ENCODE results near the gene HTR2C.
"Not testable (repeated sequence)": the region's sequence is repeated elsewhere in the genome, so short reads cannot be mapped to it uniquely, and the experiment has no call there.

The HTR2C gene

DNA sequence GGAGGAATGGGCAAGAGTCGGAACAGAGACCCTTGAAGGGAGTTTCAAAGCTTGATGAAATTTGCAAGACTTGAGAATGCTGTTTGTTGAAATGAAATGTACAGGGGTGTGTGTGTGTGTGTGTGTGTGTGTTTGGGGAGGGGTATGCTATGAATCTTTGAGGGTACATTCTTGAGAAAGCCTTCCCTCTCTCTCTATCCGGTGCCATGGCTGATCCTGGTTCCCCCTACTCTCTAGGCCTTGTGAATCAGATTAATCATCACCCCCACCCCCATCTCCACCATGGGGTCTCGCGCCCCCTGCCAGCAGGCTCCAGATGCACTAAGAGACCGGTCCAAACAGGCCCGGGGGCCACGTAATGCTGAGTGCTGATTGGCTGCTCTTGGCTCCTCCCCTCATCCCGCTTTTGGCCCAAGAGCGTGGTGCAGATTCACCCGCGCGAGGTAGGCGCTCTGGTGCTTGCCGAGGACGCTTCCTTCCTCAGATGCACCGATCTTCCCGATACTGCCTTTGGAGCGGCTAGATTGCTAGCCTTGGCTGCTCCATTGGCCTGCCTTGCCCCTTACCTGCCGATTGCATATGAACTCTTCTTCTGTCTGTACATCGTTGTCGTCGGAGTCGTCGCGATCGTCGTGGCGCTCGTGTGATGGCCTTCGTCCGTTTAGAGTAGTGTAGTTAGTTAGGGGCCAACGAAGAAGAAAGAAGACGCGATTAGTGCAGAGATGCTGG is at the start of gene HTR2C:
HTR2C (plus strand) TSS at position 441 of the 729 bp plus-strand sequence. CDS start 142,851 bp downstream, outside the sequence.
- DNase-seq: no peak

DNA sequence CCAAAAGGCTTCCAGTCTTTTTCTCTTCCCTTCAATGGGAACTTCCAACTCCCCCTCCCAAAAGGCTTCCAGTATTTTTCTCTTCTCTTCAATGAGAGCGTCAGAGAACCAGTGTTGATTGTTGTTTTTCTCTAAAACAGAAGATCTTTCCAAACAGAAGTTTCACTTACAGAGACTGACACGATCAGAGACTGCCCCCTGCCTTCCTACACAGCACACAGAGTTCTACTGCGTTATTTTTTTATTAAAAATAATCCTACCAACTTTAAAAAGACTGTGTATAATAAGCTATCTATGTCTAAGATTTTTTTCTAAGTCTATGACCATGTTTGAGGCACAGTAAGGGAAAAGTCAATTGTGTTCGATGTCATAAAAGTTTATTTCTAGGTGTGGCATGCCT is 3.5 kb upstream of the HTR2C start:
- no peak for DNase-seq

DNA sequence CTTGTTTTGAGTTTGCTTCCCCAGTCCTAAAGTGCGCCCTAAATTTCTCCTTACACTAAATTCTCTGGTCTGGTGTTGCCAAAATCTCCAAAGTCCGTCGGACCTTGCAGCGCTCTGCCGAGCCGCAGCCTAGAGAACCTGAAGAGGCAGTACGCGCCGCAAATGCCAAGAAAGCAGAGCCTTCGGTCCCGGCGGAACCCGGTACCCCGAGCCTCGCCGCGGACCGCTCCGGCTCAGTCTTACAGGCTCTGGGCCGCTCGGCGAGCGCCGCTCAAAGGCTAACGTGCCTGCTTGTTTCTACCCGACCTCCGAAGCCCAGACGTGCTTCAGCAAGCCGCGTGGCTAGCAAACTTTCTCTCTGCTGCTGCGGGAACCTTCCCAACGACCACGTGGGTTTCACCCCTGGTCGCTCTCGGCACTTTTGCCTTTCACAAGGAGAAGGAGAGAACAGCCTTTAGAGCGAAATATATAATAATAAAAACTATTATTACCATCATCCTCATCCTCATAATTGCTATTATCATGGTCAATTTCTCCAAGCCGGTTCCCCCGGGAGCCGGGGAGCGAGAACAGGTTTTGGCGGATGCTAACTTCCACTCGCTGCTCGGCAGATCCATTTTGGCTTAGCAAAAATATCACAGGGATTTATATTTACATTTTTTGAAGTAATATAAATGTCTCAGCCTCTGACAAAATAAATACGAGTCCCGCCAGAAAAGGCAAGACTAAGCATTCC is 2.2 kb upstream of the HTR2C start:
- DNase-seq: no peak

DNA sequence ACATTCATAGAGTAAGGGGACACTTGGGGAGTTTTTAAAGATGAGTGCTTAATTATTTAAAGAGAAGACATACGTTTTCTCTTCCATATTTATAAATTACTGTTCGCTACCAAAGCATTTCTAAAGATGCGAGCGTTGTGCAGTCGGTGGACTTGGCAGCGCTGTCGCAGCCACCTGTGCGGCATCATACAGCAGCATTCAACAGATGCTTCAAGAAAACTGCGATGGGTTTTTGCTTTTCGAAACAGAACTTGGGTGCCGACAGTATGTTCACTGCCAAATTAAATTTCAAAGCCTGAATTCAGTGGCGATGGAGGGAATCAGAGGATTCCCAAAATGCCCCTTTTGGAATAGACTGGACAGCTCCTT is 1.6 kb upstream of the HTR2C start:
- DNase-seq: no peak

DNA sequence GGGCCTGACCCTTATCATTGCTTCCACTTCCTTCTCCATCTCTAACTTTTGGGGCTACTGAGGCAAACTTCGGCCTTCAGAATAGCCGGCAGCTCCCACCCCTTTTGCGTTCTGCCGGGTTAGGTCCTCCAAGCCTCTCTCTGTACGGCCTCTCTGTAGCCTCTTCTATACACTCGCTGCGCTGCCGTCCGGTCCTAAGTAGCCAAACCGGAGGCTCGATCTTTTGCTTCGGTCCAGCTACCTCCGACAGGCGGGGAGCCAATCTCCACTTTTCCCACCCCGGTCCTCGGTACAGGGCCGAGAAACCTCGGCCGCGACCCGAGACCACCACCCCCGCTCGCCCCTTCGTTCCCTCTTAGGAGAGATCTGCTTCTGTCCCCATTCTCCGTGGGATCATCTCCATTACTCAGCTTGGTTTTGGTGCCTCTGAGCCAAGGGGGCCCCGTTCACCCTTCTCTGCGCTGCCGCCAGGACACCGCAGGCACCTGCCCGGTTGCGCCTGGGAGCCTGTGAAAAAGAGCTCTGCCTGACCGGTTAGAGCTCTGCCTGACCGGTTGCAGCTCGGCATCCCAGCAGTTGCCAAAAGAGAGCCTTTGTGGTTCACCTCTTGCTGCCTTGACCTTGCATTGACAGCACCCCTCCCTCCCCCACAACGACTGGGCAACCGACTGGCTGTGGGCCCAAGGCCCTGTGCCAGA is 1.0 kb upstream of the HTR2C start:
- DNase-seq: no peak

DNA sequence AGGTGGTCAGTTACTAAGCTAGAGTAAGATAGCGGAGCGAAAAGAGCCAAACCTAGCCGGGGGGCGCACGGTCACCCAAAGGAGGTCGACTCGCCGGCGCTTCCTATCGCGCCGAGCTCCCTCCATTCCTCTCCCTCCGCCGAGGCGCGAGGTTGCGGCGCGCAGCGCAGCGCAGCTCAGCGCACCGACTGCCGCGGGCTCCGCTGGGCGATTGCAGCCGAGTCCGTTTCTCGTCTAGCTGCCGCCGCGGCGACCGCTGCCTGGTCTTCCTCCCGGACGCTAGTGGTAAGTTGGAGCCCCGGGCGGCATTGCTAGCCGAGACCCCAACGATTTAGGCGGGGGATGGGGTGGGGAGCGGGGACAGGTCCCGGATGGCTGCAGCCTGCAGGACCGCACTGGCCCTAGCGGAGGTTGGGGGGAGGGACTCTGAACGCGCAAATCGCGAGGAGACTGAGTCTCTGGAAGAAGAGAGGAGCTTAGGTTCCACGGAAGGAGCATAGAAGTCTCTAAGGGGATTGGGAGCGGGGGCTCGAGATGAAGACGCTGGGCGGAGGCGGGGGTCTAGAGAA is 573 bp downstream of the HTR2C start:
- no peak for DNase-seq

DNA sequence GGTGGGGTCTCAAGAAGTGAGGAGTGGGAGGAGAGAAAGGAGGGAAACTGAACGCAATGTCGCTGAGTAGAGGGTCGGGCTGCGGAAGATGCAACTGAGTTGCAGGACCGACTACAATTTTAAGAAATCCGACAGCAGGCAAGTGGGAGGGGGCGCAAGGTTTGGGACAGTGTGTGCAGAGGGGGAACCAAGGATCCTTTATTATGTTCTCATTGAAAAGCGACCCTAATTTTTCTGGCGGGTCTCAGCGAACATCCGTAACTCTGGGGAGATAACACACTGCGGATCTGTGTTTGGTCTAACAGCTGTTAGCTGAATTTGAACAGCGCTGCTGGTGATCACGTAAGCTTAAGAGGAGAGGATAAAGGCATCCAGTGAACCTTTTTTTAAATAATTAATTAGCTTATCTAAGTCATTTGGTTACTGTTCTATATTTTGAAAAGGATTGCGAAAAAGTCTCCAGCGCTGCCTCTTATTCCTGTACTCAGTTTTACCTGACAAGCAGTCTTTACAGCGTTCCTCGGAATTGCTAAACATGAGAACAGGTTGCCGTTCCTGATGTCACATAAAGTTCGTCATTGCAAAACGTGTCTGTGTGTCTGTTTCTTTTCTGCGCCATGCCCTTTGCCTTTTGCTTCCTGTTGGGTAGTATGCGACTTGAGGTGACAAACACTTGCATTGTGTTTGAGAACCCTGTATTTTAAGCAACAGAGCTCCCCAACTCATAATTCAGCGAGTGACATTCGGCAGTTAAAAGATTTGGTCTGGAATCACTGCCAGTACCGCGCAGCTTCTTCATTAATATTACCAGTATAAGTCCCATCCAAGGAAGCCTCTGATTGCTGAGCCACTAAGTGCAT is 1.3 kb downstream of the HTR2C start:
- no peak for DNase-seq

DNA sequence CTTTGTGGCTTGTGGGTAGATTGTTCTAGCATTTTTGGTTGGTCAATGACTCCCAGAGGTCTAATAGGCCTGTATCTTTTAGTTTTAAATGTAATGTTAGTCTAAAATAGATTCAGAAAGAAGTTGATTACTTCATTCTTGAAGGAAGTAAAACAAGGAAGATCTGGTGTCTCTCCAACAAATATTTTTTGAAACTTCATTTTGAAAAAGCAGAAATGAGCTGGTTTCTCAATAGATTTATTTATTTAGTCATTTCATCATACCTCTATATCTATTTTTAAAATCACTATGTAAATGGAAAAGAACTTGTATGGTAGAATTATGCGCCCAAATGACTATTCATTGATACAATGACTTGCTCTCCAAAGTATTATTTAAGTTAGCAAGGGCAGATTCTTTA is 7.2 kb downstream of the HTR2C start:
- no peak for DNase-seq

DNA sequence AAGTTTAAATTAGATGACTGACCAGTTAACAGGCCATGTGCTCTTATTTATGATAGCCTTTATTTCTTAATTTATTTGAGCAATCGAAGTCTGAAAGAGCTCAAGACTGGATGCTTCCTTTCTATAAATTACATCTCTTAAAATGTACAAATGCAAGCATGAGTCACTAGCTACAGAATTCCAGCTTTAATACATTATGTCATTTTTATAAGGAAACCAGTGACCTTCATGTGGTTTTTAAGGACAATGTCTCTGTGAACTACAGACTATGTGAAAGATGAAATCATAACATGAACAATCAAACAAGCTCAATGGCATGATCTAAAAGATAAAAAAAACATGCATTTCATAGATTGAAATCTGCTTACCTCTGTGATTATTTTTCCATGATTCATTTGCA is 15.4 kb downstream of the HTR2C start:
- no peak for DNase-seq

DNA sequence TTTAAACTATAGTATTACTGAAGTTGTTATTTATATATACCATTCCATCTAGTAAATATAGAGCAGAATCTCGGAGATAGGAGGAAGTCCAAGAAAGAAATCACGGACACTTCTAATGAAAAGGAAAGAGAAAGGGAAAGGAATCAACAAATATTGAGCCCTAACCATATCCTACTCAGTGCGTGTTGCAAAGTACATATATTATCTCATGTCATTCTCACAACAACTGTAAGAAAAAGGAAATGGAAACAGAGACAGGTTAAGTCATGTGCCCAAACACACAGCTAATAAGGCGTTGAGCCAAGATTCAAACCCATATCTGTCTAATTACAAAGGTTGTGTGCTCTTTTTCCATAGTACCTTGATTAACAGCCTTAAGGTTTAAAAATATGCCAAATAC is 16.0 kb downstream of the HTR2C start:
- DNase-seq: no peak

DNA sequence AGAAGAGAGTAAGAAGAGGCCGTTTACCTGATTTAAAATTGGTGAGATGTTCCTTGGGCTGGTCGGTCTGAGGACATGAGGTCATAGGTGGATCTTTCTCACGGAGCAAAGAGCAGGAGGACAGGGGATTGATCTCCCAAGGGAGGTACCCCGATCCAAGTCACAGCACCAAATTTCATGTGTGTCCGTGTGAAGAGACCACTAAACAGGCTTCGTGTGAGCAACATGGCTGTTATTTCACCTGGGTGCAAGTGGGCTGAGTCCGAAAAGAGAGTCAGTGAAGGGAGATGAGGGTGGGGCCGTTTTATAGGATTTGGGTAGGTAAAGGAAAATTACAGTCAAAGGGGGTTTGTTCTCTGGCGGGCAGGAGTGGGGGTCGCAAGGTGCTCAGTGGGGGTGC is 22.7 kb downstream of the HTR2C start:
- DNase-seq: not testable (repeated sequence)

DNA sequence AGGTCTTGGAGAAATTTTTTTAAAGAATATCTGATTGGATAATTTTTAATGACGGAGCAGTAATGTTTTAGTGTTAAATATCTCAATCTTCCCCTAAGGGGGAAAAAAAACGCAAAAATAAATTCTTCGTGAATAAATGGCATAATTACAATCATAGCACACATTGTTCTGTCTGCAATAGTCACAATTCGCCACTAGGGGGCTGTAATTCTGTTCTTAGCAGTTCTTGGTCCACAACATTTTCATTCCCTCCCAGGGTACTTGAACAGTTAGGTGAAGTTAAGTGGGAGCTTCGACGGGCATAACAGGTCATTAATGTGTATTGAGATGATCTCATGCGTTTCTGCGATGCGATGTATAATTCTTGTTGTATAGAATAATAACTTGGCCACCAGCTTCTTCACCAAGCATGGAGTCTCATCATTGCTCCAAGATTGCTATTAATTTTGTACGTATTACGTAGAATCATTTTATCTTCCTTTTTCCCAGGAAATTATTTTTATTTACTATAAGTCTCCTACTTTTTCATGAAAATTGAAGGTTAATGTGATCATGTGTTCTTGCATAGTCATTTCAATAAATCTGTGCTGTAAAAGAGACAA is 27.2 kb downstream of the HTR2C start:
- DNase-seq: no peak

DNA sequence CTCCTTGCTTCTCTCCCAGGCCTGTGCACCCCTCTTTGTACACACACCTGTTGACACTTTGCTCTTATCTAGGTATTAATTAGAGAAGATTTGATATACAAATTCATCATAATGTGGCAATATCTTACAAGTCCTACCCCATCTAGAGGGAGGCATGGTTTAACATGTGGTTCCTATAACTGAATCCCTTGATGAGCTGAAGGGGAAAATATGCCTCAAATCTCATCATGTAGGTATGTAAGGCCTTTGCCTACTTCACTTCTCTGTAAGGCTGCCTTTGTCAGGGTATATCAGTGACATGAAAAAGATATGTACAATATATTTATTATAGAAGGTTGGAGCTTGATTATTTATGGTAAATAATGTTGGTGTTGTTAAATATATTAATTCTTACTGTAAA is 31.9 kb downstream of the HTR2C start:
- DNase-seq: no peak

DNA sequence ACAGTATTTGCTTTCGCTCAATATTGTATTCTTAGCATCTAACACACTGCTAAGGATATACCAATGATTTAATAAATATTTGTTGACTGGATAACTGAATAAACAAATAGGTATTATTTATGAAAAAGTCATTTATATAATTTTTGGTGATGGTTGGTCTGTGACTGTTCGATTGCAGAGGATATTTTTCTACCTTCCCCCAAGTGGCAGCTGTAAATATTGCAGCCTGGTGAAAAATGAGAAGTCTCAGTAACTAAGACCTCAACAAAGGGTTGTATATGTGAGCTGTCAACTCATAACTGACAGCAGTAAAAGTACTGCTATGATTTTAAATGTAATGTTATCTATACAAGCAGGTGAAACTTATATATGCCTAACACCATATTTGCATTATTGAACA is 36.0 kb downstream of the HTR2C start:
- no peak for DNase-seq

DNA sequence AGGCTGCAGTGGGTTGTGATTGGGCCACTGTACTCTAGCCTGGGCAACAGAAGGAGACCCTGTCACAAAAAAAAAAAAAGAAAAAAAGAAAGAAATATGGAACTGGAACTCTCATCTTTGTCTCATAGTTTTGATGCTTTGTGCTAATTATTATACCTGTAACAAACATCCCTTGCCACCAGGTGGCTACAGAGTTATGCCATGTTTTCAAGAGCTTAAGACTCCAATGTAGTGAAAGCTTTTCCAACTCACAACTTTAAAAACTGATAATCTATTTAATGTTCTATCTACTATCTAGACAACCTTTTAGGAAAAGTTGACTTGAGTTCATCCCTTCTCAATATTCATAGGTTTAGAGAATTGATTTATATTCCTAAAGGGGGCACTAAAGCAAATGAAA is 42.4 kb downstream of the HTR2C start:
- DNase-seq: no peak

DNA sequence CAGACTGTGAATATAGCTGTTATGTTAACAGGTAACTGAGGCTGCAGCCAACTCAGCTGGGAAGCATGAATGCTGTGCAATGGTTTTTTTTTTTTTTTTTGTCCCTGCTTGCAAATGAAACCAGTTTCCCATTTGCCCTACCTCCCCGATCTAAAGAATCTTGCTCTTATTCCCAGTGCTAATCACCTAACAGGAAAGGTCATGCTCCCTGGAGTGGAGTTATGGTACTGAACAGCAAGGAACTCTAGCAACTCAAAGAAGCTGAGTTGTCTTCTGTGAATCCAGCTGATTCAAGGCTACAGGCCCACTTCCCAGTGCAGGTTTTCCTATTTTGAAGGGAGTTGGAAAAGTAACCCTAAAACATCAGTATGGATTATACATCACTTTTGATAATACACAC is 52.1 kb downstream of the HTR2C start:
- DNase-seq: no peak

DNA sequence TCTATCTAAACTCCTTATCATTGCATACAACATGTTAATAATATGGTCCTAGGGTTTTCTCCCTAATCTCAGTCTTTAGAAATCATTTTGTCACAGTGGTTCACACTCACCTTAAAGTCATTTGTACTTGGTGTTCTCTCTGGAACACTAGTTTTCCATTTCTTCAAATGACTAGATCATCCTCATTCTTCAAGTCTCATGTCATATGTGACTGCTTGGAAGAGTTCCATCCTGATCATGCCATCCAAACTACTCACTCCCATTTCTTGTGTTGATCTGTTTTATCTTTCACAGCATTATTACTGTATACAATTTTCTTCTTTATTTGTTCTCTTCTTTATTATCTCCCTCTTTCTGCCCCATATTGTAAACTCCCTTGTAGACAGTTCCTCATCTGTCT is 66.5 kb downstream of the HTR2C start:
- no peak for DNase-seq

DNA sequence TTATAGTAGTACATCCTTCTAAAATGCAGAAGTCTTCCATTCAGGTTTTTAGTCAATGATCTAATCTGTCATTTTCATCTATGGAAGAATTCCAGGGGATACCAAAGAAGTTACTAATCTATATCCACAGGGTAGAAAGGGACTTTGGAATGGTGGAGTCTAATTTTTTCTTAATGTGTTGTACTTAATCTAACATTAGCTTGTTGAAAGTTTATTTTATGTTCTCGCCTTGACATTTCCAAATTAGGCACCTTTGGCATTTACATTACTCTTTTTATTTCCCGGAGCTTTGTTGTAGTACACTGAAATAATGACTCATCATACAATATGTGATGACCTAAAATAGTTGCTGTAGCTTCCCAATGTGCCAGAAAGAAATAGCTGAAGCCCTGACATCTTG is 91.5 kb downstream of the HTR2C start:
- DNase-seq: no peak

DNA sequence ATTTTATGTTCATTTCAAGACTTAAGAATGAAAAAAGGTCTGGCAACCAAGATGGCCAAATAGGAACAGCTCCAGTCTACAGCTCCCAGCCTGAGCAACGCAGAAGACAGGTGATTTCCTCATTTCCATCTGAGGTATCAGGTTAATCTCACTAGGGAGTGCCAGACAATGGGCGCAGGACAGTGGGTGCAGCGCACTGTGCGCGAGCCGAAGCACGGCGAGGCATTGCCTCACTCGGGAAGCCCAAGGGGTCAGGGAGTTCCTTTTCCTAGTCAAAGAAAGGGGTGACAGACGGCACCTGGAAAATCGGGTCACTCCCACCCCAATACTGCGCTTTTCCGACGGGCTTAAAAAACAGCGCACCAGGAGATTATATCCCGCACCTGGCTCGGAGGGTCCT is 116.6 kb downstream of the HTR2C start:
- DNase-seq: not testable (repeated sequence)

DNA sequence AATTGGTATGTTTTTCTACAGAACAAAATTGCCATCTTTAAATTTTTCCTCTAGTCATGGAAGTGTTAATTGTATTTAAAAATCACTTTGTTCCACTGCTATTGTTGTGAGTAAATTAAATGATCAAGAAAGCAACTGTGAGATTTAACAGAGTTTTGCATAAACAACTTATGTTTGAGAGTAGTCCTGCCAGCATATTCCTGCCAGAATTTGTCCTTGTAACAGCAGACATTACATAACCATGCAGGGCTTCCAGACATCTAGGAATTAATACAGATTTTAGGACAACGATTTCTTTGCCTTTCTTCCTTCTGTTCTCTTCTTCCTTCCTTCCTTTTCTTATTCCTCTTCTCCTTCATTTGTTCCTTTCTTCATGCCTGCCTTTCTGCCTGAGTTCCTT is 125.5 kb downstream of the HTR2C start:
- no peak for DNase-seq

DNA sequence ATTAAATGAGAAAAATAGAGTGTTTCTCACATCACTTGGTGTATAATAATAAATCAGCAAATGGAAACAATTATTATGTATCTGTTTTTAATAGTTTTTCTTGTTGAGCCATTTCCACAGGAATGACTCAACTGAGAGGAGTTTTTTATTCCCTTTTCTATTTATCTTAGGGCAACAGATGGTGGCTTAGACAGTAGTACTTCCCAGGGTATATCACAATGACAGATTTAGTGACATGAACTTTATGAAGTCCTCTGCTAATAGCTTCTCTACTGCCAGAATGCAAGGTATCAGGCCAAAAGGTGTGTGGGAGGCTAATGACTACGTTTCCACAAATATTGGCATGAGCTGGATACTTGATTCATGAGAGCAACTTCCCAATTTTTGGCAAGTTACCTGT is 126.7 kb downstream of the HTR2C start:
- no peak for DNase-seq

DNA sequence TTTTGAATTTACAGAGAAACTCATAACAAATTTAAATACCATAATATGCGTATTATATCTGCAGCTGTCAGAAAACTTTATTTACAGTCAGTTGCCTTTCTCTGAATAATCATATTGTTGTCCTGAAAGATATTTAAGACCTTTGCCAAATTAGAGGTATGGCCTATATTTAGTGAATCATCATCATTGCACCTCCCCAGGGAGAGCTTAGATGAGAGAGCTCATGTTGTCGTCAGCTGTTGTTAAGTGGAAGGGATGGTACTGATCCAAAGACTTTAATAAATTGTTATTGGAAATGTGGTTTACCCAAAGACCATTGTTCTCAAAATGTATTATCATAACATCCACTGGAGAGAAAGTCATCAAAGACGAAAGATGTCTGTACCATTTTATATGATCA is 128.6 kb downstream of the HTR2C start:
- DNase-seq: no peak

All from activated T-cell treated with anti-CD3 and anti-CD28 coated beads for 4 hours (primary cell).